DMS 273 (cell line): Measurements from ENCODE around the gene FUBP1.
"Not testable (repeated sequence)": the region's sequence is repeated elsewhere in the genome, so short reads cannot be mapped to it uniquely, and the experiment has no call there.

Experiments used
- DNase-seq: peaks from one replicate; lab custom pipeline; 2025; ENCODE audit not compliant: unreplicated experiment; lab: John Stamatoyannopoulos, UW

The FUBP1 gene, protein sequence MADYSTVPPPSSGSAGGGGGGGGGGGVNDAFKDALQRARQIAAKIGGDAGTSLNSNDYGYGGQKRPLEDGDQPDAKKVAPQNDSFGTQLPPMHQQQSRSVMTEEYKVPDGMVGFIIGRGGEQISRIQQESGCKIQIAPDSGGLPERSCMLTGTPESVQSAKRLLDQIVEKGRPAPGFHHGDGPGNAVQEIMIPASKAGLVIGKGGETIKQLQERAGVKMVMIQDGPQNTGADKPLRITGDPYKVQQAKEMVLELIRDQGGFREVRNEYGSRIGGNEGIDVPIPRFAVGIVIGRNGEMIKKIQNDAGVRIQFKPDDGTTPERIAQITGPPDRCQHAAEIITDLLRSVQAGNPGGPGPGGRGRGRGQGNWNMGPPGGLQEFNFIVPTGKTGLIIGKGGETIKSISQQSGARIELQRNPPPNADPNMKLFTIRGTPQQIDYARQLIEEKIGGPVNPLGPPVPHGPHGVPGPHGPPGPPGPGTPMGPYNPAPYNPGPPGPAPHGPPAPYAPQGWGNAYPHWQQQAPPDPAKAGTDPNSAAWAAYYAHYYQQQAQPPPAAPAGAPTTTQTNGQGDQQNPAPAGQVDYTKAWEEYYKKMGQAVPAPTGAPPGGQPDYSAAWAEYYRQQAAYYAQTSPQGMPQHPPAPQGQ

DNA sequence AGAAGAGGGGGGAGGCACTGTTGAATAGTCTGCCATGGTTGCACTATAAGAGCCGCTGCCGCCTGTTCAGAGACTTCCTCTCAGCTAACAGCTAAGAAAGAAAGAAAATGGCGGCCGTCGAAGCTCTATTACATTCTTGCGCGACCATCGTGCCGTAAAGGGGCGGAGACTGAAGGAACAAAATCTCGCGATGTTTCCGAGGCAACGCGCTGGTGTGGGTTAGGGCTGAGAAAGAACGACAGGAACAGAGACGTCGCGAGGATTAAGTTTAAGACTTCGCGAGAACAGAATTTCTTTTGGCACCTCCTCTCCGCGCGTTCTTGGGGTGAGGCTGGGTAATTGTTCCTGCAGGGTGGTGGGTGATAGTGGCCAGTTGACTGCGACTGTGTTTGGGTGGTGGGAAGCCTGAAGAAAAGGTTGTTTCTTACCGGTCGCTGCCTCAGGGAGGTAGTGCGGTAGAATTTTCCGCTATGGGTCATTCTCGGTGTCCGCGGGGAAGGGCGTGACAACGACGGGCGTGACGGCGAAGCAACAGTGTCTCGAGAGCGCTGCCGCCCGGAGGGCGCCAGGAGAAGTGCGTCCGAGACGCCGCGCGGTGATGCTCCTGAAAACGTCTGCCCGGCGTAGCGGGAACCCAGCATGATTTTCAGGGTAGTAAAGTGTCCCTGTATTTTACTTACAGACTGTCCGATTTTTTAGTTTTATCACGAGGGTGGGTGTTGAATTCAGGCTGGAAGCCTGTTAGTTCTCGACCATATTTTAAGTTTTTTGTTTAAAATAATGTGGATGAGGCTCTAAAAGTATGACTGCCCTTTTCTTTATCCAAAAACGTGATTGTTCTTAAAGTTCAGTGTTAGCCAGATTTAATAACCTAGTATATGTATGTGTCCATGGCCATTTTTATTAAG lies at the start of gene FUBP1:
FUBP1 (minus strand) TSS at position 104 of the 908 bp plus-strand sequence; CDS start at position 36, 68 bp downstream.
- peak; percentile 99 for DNase-seq

- not testable (repeated sequence) for DNase-seq
Measured at GRCh38 chr1:78021134-78021533, 42.3 kb upstream of the FUBP1 start.

GRCh38 chr1:78019024-78019423 lies 40.2 kb upstream of the FUBP1 start:
- DNase-seq: no peak

DNA sequence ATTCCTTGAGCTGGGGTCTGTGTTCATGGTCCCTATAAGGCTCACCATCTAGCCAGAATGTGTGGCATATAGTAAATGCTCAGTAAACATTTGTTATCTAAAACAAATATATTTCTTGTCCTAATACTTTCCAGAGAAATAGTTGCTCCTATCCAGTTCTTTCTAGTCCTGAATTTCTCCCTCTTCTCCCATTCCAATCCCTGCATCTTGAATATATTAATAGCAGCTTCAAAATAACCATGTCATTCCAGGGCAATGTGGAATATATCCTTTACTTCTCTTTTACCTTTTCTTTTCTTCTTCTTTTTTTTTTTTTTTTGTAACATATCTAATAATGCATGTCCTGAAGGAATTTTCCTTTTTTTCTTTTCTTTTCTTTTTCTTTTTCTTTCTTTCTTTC lies 36.3 kb upstream of the FUBP1 start:
- no peak for DNase-seq

DNA sequence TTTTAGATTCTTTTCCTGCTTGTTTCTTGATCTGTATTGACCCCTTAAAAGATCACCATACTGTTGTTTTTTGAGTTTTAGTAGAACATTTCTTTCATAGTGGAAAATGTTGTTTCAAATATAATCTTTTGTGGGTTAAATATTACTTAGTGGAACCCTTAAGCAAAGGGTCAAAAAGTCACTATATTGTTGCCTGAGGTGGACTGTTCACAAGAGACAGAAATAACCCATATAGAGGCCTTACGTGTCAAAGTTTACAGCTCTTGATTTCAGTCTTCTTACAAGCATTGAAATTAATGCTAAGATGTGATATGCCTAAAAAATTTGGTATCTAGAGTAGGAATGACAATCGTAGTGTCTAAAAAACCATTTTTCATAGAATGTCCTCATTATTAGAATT lies 32.2 kb upstream of the FUBP1 start:
- DNase-seq: no peak

DNA sequence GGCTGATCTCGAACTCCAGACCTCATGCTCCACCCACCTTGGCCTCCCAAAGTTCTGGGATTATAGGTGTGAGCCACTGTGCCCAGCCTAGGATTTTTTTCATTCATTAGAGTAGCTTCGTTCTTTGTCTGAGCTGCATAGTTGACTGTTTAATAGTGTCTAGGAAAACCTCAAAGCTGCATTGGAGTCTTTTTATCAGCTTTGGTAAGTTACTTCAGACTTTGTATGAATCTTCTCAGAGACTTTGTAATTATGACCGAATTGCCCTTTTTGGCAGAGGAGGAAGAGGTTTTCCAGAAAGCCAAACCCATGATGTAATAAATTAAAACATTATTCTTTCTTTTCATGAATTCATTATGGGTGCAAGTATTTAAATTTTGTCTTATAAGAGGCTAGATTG lies 31.0 kb upstream of the FUBP1 start:
- DNase-seq: no peak

GRCh38 chr1:78009276-78009675 lies 30.4 kb upstream of the FUBP1 start:
- no peak for DNase-seq

DNA sequence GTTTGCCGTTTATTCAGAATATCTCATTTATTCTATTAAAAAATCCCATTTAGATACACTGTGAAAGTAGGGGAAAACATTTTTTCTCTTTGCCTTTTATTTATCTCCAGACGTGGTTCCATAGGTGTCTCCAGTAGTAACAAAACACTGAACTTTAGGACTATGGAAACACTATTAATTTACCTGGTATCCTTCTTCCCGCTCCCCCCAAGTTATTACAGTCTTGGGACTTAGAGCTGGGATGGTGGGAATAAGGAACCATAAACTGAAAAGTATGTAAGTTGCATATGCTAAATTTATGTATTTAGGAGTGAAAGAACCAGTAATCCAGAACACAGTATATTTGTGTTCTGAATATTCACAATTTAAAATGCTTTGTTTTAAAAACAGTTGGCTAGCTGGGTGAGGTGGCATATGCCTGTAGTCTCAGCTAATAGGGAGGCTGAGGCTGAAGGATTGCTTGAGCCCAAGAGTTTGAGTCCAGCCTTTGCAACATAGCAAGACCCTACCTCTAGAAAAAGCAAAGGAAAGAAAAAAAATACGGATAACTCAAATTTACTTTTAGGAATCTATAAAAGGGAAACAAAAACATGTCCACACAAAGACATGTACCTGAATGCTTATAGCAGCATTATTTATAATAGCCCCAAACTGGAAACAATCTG lies 28.9 kb upstream of the FUBP1 start:
- no peak for DNase-seq

DNA sequence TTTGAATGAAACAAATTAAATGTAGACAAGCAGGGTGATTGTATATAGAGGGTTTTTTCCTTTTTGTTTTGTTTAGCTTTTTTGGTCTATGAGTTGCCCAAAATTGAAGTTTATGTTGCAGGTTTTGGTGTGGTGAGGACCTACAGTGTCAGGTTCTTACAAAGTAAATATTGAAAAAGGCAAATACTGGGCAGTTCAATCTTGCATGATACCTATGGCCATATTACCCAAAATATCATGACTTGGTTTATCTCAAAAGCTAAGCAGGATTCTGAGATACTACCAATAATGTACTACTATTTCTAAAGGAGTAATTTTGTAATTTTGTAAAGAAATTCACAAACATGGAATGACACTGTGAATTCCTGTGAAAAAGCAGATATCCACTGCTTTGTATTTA lies 27.6 kb upstream of the FUBP1 start:
- DNase-seq: no peak

DNA sequence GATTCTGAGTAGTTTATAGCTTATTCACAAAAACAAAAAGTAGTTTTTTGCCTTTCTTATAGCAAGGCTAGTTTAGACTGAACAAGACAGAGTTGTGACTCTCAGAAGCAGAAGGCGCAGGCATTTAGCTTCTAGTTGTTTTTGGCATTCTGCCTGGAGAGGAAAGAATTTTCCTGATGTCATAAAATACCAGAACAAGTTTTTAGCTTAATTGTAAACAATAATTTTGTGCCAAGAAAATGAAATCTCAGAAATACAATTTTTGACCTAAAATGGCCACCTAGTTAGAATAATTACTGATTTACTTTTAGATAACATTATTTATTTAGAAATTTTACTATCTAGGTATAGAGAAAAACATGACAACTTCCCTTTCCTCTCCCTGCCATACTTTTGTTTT lies 26.9 kb upstream of the FUBP1 start:
- DNase-seq: peak; percentile 90

GRCh38 chr1:78005448-78005722 lies 26.5 kb upstream of the FUBP1 start:
- DNase-seq: no peak

DNA sequence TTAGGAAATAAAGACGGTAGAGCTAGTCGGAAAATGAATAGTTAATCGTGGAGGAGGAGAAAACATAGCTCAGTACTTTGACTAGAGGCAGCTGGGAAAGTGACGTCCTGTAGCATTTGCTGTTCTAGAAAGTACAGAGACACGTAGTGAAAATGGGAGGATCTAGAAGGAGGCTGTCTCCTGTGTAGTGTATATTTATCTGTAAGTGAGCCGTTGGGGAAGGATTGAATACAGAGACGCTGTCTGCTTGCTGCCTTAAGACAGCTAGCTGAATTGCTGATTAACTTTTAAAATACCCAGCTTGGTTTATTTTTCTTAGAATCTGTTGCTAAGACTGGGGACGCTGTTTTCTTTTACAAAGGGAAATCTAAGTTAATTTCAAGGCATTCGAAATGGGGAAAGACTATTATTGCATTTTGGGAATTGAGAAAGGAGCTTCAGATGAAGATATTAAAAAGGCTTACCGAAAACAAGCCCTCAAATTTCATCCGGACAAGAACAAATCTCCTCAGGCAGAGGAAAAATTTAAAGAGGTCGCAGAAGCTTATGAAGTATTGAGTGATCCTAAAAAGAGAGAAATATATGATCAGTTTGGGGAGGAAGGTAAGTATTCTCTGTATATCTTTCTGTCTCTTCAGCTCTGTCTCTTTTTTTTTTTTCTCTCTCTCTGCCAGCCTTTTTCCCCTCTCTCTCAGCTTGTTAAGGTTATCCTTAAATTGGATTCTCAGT lies 26.0 kb upstream of the FUBP1 start, which contains the start of gene DNAJB4:
DNAJB4 (plus strand) TSS at position 221 of the 729 bp plus-strand sequence; CDS start at position 393, 172 bp downstream.
- peak; percentile 97 for DNase-seq

DNA sequence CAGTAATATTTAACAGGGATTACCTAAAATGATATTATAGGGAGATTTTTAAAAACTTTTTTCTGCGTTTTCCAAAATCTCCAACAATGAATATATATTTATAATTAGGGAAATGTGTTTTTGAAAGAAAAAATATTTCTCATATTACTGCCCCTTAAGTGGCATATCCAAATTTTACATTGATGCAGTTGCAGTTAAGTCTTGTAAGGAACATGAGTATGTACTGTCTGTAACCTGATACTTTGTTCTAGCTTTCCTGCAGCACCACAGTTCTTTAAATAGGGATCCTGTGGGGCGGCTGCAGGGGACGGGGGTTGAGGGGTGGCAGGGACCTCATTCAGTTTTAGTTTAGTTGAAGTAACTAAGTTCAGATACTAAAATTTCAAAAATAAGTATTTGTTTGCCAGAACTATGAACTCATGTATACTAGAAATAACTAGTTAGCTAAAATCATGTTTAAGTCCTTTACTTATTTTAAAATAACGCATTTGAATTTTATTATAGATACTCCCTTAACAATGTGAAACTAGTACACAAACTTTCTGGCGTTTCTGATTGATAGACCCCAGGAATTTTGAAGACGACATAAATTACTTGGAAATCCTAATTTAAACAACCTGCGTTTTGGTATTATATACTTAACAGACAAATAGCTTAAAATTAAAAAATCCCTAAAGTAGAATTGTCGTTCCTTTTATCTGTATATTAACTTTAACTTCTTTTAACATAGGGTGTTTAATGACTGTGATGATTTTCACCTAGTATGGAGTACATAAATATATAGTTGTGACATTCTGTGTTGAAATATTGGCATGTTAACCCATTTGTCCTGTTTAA lies 25.2 kb upstream of the FUBP1 start:
- peak; percentile 93 for DNase-seq

GRCh38 chr1:78003070-78003746 lies 24.3 kb upstream of the FUBP1 start:
- DNase-seq: peak; percentile 61

DNA sequence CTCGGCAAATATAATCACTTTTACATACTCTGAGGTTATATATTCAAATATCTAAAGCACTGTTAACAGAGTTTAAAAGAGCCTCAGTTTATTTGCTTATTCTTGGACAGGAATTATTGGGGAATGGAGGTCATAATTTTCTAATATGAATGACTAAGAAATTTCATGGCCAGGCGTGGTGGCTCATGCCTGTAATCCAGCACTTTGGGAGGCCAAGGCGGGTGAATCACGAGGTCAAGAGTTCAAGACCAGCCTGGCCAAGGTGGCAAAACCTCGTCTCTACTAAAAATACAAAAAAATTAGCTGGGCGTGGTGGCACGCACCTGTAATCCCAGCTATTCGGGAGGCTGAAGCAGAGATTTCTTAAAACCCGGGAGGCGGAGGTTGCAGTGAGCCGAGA lies 21.7 kb upstream of the FUBP1 start:
- not testable (repeated sequence) for DNase-seq

DNA sequence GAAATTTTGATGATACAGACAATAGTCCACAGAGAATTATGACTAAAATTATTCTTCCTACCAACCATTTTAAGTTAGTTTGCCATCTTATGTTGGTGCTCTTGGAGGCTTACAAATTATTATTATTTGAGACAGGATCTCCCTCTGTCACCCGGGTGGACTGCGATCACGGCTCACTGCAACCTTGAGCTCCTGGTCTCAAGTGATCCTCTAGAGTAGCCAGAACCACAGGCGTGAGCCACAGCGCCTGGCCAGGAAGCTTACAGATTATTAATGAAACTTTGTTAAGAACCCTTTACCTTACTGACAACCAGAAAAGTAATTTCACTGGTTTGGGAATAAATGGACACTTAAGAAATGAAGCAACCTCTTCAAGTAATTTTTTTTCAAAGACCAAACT lies 17.9 kb upstream of the FUBP1 start:
- no peak for DNase-seq

- DNase-seq: no peak
Measured at GRCh38 chr1:77994117-77994705, 15.3 kb upstream of the FUBP1 start.

DNA sequence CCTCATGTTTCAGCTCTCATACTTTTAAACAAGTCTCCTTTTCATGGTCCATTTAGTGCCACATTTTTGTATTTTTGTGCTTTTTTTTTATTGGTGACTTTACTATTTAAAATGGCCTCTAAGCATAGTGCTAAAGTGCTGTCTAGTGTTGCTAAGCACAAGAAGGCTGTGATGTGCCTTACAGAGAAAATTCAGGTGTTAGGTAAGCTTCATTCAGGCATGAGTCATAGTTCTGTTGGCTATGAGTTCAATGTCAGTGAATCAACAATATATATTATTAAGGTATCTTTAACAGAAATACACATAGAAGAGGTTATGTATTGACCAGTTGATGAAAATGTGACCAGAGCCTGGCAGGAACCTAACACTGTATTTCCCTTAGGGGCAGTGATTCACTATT lies 12.8 kb upstream of the FUBP1 start:
- DNase-seq: no peak
